Skin of body (tissue), 2 donors: ENCODE measurements around the gene CFAP107. TPM values are rescaled to one million over a fixed set of nuclear protein-coding genes. Genes with fewer than 3 reads are reported as not detected.
"Not testable (repeated sequence)": the region's sequence is repeated elsewhere in the genome, so short reads cannot be mapped to it uniquely, and the experiment has no call there.

Experiments used
- DNase-seq: peaks from one replicate; lab custom pipeline; 2025; lab: John Stamatoyannopoulos, UW
- total RNA-seq: library from RNA; depleted of rRNA; stranded (reverse); fragments of >200 nt; gene quantifications from one replicate; pipeline ENCODE4 v1.2.3, GENCODE V29; 2014

CFAP107 gene
- not detected for total RNA-seq

DNA sequence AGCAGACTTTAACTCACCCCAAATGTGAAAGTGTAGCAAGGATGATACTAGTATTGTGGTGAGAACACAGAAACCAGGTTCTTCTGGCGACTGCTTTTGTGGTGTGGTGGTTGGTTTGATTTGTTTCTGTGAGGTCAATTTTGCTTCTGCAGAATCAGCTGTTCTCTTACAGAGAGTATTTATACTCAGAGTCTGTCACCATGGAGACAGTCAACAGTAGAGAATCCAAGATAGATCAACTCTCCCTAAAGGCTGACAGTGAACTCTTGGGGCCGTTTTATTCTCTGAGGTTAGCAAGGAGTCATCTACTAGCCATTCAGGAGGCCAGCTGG, at the start of gene CFAP107:
CFAP107 (plus strand) TSS at position 209 of the 332 bp plus-strand sequence. CDS start 231 bp downstream, outside the sequence.
- DNase-seq = no peak

GRCh38 chr1:12696658-12697057, 49.3 kb upstream of the CFAP107 start:
- DNase-seq = no peak

DNA sequence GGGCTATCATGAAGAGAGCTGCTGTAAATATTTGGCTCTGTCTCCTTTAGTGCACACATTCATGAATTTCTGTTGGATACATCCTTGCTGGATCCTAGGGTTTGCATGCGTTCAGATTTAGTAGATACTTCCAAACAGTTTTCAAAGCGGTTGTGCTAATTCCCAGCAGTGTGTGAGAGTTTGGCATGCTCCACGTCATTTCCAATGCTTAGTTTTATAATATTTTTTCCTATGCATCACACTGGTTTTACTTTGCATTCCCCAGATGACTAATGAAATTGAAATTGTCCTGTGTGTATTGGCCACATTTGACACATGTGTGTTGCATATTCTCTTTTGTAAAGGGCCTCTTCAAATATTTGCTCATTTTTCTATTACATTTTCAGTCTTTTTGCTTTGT, 48.6 kb upstream of the CFAP107 start:
- DNase-seq = peak; percentile 9

DNA sequence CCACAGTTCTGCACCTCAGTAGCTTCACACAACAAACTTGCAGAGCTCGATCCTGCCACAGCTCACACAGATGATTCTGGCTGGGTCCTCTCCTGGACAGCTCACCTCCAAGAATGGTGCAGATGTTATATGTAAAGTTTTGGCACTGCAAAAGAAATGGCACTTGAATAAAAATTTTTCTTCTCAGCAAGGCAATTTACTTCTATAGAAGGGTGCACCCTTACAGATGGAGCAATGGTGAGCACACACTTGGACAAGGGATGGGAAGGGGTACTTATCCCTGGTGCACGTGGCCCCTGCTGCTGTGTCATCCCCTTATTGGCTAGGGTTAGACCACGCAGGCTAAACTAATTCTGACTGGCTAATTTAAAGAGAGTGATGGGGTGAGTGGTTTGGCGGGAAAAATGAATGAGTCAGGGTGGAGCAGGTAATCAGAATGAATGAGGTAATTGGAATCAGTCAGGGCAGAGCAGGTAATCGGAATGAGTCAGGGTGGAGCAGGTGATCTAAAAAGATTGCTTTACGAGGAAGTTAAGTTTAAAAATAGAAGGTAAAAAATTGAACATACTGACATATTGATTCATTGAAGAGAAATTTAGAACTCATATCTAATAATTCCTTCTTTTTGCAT, 42.1 kb upstream of the CFAP107 start:
- DNase-seq = no peak

GRCh38 chr1:12706061-12706460, 39.9 kb upstream of the CFAP107 start:
- no peak for DNase-seq

DNA sequence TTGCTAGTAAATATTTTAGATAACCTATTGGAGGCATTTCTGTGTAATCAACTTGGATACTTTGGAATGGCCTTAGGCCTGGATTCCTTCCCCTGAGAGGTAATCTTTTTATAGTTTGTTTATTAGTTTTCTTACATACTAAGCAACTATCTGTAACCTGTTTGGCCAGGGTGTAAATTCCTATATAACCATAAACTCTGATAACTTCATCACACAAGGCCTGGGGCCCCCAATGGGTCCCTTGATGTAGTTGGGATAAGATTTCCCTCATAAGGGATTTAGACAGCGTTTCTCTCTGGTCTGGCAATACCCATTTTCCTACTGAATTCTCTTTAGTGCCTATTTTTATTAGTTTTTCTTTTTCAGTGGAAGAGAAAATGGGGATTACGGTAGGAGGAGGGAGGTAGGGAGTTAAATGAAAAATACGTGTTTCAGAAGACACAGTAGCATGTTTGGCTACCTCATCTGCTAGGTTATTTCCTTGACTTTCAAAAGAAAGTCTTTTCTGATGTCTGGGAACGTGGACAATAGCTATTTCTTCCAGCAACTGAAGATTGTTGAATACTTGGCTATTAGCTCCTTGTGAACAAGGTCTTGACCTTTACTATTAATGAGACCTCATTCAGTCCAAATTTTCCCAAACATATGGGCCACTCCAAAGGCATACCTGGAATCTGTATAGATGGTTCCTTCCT, 37.5 kb upstream of the CFAP107 start:
- DNase-seq = no peak

DNA sequence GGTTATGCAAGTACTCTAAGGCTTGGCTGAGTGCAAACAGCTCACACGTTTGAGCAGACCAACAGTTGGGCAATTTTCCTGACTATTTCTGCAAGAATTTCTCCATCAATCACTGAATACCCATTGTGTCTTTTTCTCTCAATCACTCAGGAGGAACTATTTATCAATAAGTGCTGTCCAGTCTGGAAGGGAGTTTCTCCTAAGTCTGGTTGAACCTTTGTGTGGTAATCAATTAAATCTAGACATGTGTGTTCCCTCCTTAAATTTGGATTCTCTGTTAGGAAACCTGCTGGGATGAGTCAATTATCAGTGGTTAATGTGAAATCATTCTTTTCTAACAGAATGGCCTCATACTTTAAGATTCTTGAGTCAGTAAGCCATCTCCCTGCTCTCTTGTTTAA, 36.9 kb upstream of the CFAP107 start:
- DNase-seq = no peak

DNA sequence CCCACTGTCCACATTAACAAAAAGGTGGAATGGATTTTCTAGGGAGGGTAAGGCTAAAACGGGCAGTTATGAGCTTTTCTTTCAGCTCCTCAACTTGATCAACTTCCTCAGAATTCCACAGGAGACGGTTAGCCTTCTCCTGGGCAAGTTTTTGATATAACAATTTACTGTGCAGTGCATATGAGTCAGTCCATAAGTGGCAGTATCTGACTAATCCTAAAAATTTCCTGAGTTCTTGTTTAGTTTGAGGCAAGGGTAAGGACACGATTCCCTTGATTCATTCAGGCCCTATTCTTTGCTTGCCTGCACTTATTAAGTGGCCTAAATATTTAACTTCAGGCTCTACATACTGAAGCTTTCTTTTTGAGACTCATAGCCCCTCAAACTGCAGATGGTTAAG, 36.3 kb upstream of the CFAP107 start:
- no peak for DNase-seq

- no peak for DNase-seq
These were observed 34.5 kb upstream of the CFAP107 start for GRCh38 chr1:12711536-12711935.

DNA sequence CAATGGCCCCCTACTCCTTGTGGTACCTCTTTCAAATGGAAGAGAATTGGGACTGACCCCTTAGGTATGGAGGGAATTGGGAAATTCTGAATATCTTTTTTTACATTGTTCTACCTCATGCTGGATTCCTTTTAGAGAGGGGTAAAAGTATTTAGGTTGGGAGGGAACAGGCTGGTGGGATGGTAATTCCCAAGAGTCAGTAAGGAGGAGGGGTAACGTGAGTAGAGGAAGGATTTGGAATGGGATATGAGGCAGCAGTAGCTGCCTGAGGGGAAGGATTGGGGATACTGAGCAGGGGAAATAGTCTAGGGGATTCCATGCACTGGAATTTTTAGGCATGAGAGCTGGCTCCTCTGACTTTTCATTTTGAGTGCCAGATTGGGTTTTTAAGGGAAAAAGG, 33.9 kb upstream of the CFAP107 start:
- no peak for DNase-seq

DNA sequence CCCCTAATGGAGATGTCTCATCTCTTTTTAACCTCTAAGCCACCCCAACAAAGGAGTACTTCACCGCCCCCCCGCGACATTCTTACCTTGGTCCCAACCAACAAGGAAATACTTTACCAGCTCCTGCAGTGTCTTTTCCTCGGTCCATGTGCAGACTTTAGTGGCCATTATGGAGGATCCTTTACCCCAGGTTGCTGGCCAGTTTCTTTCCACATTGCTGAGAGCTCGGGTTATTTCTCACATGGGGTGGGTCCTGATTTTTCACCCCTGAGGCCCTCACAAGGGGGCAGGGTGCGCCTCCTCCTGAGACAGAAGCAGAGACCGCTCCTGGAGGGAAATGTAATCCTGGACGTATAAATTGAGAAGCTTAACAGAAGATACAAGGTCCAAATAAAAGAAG, 33.1 kb upstream of the CFAP107 start:
- no peak for DNase-seq

DNA sequence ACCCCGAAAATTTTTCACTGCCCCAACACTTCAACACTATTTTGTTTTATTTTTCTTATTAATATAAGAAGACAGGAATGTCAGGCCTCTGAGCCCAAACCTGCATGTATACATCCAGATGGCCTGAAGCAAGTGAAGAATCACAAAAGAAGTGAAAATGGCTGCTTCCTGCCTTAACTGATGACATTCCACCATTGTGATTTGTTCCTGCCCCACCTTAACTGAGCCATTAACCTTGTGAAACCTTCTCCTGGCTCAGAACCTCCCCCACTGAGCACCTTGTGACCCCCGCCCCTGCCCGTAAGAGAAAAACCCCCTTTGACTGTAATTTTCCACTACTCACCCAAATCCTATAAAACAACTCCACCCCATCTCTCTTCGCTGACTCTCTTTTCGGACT, 32.3 kb upstream of the CFAP107 start:
- not testable (repeated sequence) for DNase-seq

- DNase-seq = no peak
These were observed 31.1 kb upstream of the CFAP107 start for GRCh38 chr1:12714710-12715475.

- no peak for DNase-seq
These were observed 30.0 kb upstream of the CFAP107 start, which contains the start of gene AADACL3 for GRCh38 chr1:12715896-12716437. Gene AADACL3 (plus strand): TSS chr1:12716110. CDS start chr1:12716177, 67 bp downstream.

DNA sequence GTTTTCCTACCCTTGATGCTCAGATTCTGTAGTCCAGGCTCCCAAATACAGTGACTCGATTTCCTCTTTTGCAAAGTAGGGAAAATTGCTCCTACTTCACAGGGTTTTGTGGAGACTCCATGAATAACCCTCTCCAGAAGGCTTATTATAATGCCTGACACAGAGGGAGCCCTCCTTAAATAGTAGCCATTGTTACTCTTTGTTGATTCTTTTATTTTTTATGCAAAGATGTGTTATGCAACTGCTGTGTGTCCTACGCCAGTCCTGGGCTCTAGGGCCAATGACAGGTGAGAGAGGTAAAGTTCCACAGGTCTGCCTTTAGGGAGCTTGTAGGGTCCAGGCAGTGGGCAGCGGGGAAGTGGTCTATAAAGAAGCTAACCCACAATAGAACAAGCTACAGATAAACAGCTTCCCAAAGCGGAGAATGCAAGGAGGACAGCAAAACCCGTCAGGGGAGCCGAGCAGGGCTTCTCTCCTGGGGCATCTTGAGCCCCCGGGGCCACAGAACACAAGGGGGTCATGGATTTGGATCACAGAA, 28.6 kb upstream of the CFAP107 start:
- no peak for DNase-seq

GRCh38 chr1:12722626-12723025, 23.4 kb upstream of the CFAP107 start:
- DNase-seq = no peak

- no peak for DNase-seq
These were observed 17.6 kb upstream of the CFAP107 start for GRCh38 chr1:12728391-12728790.

DNA sequence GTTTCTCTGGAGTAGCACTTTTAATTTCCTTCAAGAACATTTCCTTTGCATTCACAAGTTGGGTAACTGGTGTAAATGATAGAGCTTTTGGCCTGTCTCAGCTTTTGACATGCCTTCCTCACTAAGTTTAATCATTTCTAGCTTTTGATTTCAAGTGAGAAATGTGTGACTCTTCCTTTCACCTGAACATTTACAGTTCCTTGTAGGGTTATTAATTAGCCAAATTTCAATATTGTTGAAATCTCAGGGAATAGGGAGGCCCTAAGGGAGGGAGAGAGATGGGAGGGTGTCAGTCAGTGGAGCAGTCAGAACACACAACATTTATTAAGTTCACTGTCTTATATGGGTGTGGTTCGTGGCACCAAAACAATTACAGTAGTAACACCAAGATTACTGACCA, 15.8 kb upstream of the CFAP107 start:
- DNase-seq = no peak

DNA sequence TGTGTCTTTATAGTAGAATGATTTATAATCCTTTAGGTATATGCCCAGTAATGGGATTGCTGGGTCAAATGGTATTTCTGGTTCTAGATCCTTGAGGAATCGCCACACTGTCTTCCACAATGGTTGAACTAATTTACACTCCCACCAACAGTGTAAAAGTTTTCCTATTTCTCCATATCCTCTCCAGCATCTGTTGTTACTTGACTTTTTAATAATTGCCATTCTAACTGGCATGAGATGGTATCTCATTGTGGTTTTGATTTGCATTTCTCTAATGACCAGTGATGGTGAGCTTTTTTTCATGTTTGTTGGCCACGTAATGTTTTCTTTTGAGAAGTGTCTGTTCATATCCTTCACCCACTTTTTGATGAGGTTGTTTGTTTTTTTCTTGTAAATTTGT, 14.9 kb upstream of the CFAP107 start:
- DNase-seq = not testable (repeated sequence)

DNA sequence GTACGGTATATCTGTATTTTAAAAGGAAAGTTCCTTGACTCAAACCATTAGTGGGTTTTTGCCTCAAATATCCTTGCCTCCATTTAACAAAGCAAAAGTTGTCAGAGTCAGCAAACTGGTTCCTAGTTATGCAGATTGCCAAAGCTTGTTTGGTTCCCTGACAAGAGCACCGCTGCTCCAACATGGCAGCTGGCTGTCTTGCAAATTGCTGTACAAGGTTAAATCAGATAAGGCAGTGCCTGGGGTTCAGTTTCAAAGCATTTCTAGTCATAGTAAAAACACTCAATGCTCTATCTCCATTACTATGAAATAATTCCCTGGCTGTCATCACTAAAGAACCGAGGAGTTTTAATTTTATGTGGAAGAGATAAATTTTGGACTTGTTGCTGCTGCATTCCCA, 11.3 kb upstream of the CFAP107 start:
- no peak for DNase-seq

DNA sequence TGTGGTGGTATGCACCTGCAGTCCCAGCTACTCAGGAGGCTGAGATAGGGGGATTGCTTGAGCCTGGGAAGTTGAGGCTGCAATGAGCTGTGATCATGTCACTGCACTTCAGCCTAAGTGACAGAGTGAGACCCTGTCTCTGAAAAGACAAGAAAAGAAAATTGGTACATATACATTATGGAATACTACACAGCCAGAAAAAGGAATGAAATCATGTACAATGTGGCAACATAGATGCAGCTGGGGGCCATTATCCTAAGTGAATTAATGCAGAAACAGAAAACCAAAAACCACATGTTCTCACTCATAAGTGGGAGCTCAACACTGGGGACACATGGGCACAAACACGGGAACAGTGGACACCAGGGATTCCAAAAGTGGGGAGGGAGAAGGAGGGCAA, 7.1 kb upstream of the CFAP107 start:
- no peak for DNase-seq

- no peak for DNase-seq
These were observed 6.4 kb upstream of the CFAP107 start for GRCh38 chr1:12739613-12740012.
